DOHH2 (cell line): ENCODE results near the gene DSCAML1.

Experiments
- H3F3A ChIP-seq: fragments of 200-600 bp; sonication (generic), shearing (Covaris generic); 2 replicates; pipeline ENCODE4 v1.6.0; 2016; ENCODE audit warnings: antibody characterized with exemption, mild to moderate bottlenecking; ENCODE audit not compliant: control insufficient read depth, insufficient read depth
- H3K27ac ChIP-seq: fragments of 200-600 bp; sonication (generic); 2 replicates; pipeline ENCODE4 v1.5.1; 2014; ENCODE audit warnings: low read depth, mild to moderate bottlenecking, low read length, moderate library complexity
- H3K27me3 ChIP-seq: fragments of 200-600 bp; sonication (generic); 2 replicates; pipeline ENCODE4 v1.6.1; 2014; ENCODE audit warnings: mild to moderate bottlenecking, low read length, mixed read lengths; ENCODE audit not compliant: control insufficient read depth
- H3K36me3 ChIP-seq: fragments of 200-600 bp; sonication (generic); 2 replicates; pipeline ENCODE4 v1.6.1; 2014; ENCODE audit warnings: mild to moderate bottlenecking, low read length, moderate library complexity, mixed read lengths; ENCODE audit not compliant: control insufficient read depth
- H3K4me1 ChIP-seq: fragments of 200-600 bp; sonication (generic); 2 replicates; pipeline ENCODE4 v1.6.1; 2014; ENCODE audit warnings: mild to moderate bottlenecking, low read length, mixed read lengths; ENCODE audit not compliant: control insufficient read depth
- H3K4me2 ChIP-seq: fragments of 200-600 bp; sonication (generic); 2 replicates; pipeline ENCODE4 v1.6.0; 2014; ENCODE audit warnings: mild to moderate bottlenecking, low read length, moderate library complexity
- H3K4me3 ChIP-seq: fragments of 200-600 bp; sonication (generic); 2 replicates; pipeline ENCODE4 v1.5.1; 2014; ENCODE audit warnings: mild to moderate bottlenecking, low read length, mixed read lengths
- H3K79me2 ChIP-seq: fragments of 200-600 bp; sonication (generic); 2 replicates; pipeline ENCODE4 v1.6.1; 2014; ENCODE audit warnings: mild to moderate bottlenecking, low read length, mixed read lengths; ENCODE audit not compliant: control insufficient read depth
- H3K9me2 ChIP-seq: fragments of 200-600 bp; sonication (generic); replicated peaks from 2 replicates; pipeline ENCODE4 v1.6.1; 2014; ENCODE audit warnings: mild to moderate bottlenecking, low read length, mixed read lengths; ENCODE audit not compliant: control insufficient read depth
- H3K9me3 ChIP-seq: fragments of 200-600 bp; sonication (generic); 2 replicates; pipeline ENCODE4 v1.6.1; 2014; ENCODE audit warnings: antibody characterized with exemption, low read length, mixed read lengths; ENCODE audit not compliant: control insufficient read depth, insufficient read depth
- H4K20me1 ChIP-seq: fragments of 200-600 bp; sonication (generic); 2 replicates; pipeline ENCODE4 v1.6.0; 2014; ENCODE audit warnings: low read depth, mild to moderate bottlenecking, antibody characterized with exemption, low read length, moderate library complexity; ENCODE audit not compliant: control insufficient read depth, insufficient read depth
- EZH2phosphoT487 ChIP-seq: fragments of 200-600 bp; sonication (generic); IDR thresholded peaks from 2 replicates; pipeline ENCODE4 v1.6.1; 2017; ENCODE audit warnings: borderline replicate concordance, mild to moderate bottlenecking, antibody characterized with exemption, low read length, moderate library complexity, mixed read lengths
- TF ChIP-seq, protein P1 (sequence below): fragments of 200-600 bp; sonication (generic); IDR thresholded peaks from one replicate; pipeline ENCODE4 v1.5.1; 2014; ENCODE audit warnings: antibody characterized with exemption, mild to moderate bottlenecking, low read depth, low read length; ENCODE audit not compliant: poor library complexity, severe bottlenecking

DSCAML1 gene

DNA sequence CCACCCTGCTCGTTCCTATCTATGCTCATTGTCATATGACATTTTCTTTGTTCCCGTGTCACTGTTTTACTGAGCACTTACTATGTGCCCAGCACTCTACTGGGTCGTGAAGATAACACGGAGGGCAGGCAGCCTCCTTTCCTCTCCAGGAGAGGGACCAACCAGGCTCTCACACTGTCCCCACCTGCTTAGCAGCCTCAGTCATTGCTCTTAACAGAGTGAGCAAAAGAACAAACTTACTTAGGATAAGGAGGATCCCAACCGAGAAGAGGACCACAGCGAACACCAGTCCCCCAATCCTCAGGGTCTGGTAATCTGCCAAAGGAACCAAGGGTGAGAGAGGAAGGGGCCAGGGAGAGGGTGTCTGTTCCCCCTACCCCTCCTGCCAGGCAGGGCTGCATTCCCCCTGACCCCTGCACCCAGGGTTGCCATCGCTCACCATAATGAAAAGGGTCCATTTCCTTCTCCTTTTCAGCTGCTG, 44.6 kb upstream of the DSCAML1 start:
- H3K9me3 ChIP-seq, result no peaks in the 10 kb centered on the region
- no peaks in the 10 kb centered on the region for H3K4me1 ChIP-seq
- no peak overlapping the region for H3K4me3 ChIP-seq
- TF ChIP-seq EZH2phosphoT487, result no peak
- TF ChIP-seq, protein P1, sequence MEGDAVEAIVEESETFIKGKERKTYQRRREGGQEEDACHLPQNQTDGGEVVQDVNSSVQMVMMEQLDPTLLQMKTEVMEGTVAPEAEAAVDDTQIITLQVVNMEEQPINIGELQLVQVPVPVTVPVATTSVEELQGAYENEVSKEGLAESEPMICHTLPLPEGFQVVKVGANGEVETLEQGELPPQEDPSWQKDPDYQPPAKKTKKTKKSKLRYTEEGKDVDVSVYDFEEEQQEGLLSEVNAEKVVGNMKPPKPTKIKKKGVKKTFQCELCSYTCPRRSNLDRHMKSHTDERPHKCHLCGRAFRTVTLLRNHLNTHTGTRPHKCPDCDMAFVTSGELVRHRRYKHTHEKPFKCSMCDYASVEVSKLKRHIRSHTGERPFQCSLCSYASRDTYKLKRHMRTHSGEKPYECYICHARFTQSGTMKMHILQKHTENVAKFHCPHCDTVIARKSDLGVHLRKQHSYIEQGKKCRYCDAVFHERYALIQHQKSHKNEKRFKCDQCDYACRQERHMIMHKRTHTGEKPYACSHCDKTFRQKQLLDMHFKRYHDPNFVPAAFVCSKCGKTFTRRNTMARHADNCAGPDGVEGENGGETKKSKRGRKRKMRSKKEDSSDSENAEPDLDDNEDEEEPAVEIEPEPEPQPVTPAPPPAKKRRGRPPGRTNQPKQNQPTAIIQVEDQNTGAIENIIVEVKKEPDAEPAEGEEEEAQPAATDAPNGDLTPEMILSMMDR, result no peak
- H3F3A ChIP-seq, result no peaks in the 10 kb centered on the region
- H4K20me1 ChIP-seq, result no peaks in the 10 kb centered on the region
- no peaks in the 10 kb centered on the region for H3K36me3 ChIP-seq
- no peak overlapping the region for H3K27ac ChIP-seq
- no peaks in the 10 kb centered on the region for H3K79me2 ChIP-seq
- H3K9me2 ChIP-seq, result no peaks in the 10 kb centered on the region
- no peak overlapping the region for H3K4me2 ChIP-seq
- H3K27me3 ChIP-seq, result peaks cover 8% of the 10 kb centered on the region; the same call in 1 of the 2 replicates

DNA sequence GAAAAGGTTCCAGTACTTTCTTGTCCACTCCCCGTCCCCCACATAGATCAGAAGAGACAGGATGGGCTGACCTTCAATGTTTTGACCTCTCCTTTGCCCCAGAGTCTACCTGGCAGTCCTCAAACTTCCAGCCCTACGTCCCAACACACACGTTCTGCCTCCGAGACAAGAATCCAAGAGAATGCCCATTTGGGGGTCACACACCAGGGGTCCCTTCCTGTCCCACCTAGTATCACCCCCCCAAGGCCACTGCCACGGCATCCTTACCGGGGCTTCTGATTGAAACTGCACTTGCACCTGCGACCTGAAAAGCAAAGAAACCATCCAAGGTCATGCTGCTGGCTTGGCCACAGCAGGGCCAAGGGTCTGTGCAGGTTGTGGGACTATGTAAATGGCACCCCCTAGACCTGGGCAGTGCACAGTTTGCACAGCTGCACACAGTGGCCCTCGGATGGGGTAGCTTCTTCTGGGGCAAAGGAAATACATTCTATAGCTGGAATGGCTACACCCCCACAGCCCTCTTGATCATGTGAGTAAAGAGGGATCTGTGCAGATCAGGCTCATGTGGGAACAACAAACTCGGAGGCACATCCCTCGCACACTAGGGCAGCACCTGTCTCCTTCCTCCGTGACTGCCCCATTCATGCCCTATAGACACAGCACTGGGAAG, 44.0 kb upstream of the DSCAML1 start:
- H3K9me2 ChIP-seq, result no peaks in the 10 kb centered on the region
- H3K4me2 ChIP-seq, result no peak overlapping the region
- H4K20me1 ChIP-seq, result no peaks in the 10 kb centered on the region
- peaks cover 11% of the 10 kb centered on the region for H3K27me3 ChIP-seq
- H3K27ac ChIP-seq, result no peak overlapping the region
- no peaks in the 10 kb centered on the region for H3K4me1 ChIP-seq
- H3K9me3 ChIP-seq, result no peaks in the 10 kb centered on the region
- H3F3A ChIP-seq, result no peaks in the 10 kb centered on the region
- TF ChIP-seq, protein P1, result no peak
- TF ChIP-seq EZH2phosphoT487, result no peak
- H3K36me3 ChIP-seq, result no peaks in the 10 kb centered on the region
- H3K79me2 ChIP-seq, result no peaks in the 10 kb centered on the region
- no peak overlapping the region for H3K4me3 ChIP-seq

DNA sequence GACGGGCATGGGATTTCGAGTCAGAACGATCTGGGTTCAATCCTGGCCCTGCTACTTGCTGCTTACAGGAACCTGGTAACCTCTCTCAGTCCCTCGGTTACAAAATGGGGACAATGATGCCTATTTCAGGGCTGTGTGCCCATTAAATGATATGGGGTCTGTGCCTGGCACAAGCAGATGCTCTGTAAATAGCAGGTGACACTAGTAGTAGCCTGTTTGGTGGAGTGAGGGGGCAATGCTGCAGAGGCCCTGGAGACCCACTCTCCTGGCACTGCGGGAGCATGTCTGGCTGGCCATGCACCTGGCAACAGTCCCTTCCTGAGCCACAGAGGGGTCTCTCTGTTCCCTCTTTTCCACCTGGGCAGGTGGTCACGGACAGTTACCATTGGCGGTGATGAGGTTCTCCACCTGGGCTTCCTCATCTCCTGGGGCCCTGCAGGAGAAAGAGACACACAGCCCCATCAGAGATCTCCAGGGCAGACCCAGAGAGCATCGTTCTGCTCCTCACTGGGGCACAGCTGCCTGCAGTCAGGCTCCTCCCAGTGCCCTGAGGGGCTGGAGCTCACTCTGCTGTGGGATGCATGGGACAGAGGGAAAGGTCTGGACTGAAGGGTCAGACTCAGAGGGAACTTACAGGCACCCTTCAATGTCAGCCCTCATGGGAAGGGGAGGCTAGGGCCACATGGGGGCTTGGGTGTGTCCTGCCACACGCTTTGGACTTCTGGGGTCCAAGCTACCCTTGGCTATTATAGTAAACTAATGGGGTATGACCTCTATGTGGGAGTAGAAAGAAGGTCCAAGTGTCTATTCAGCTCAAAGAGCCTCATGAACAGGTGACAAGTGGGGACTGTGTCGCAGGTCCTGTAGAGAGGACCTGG, 43.2 kb upstream of the DSCAML1 start:
- Histone ChIP-seq H3K4me3 (no peak overlapping the region), H3K4me2 (no peak overlapping the region), H4K20me1 (no peaks in the 10 kb centered on the region), H3K4me1 (no peaks in the 10 kb centered on the region), H3K9me3 (no peaks in the 10 kb centered on the region), H3K9me2 (no peaks in the 10 kb centered on the region), H3F3A (no peaks in the 10 kb centered on the region), H3K27ac (no peak overlapping the region), H3K36me3 (no peaks in the 10 kb centered on the region), H3K79me2 (no peaks in the 10 kb centered on the region), H3K27me3 (peaks cover 11% of the 10 kb centered on the region)
- TF ChIP-seq, protein P1, result no peak
- TF ChIP-seq EZH2phosphoT487, result no peak
